Upper lobe of left lung (tissue), 4 donors: Measurements from ENCODE around the gene FOXP1.

Experiments
- CTCF ChIP-seq, 6 experiments: fragments of 450-650 bp in 4 of 6; fragments of 200-600 bp in 2 of 6; sonication (generic) in 2 of 6; IDR thresholded peaks; one replicate each; pipeline ENCODE4 v1.5.1; 2016 to 2019; ENCODE audit warnings: antibody characterized with exemption in 6 of 6
- POLR2A ChIP-seq, 4 donors: fragments of 450-650 bp; IDR thresholded peaks; one replicate each; pipeline ENCODE4 v1.5.1; 2016 to 2017; ENCODE audit warnings: antibody characterized with exemption in 4 of 4, mild to moderate bottlenecking in 2 of 4
- POLR2AphosphoS5 ChIP-seq, 2 donors: sonication (generic); formaldehyde crosslinking; IDR thresholded peaks; one replicate each; pipeline ENCODE4 v1.5.1; 2017; ENCODE audit warnings: antibody characterized with exemption in 2 of 2

DNA sequence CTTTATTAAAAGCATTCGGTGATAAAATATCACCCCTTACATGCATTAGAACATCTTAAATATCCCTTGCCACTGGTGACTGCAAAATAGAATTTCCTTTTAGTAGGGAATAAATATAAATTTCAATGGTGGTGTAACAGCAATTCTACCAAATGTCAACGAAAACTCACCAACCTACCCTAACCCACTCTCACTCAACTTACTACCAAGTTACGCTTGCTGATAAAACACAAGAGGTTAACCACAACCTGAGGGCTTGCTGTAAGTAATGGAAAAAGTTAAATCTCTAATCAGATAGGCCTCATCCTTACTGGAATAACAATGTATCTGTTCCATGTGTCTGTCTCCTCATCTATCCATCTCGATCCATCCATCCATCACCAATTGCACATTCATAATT is 274.7 kb downstream of the FOXP1 start:
- TF ChIP-seq CTCF (IDR thresholded peaks at IDR 0.05): no peak
- TF ChIP-seq POLR2A (IDR thresholded peaks at IDR 0.05): no peak
- no peak for TF ChIP-seq POLR2AphosphoS5 (IDR thresholded peaks at IDR 0.05)
